Measurements from ENCODE around the gene IGFBP5. TPM values are rescaled to one million over a fixed set of nuclear protein-coding genes. Genes with fewer than 3 reads are reported as not detected.

Gene IGFBP5
- polyA plus RNA-seq, 3 donors, result not detected

DNA sequence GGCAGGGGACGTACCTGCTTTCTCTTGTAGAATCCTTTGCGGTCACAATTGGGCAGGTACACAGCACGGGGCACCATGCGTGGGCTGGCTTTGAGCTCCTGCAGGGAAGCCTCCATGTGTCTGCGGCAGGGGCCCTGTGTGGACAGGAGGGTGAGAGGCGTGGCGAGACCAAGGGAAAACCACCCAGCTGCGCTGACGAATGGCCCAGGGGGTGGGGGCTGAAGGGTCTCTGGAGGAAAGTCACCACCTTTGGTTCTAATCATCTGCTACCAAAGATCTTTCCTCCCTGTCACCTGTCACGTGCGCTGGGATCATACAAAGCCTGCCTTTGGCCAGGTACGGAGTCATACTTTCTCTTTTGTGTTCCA lies 17.3 kb downstream of the IGFBP5 start:
- H3K9me3 ChIP-seq (replicated peaks in 1 of 2; ENCODE audit: control insufficient read depth in 1 of 2, insufficient read depth in 1 of 2, low read length in 2 of 2), result no peaks in the 10 kb centered on the region
- no peaks in the 10 kb centered on the region for H3K27me3 ChIP-seq (ENCODE audit: control insufficient read depth in 2 of 2, insufficient read depth in 2 of 2, low read length in 2 of 2)
- Mint-ChIP-seq H3K4me1 (peaks cover 2% of the 10 kb centered on the region), H3K36me3 (no peaks in the 10 kb centered on the region), H3K9me3 (no peaks in the 10 kb centered on the region), H3K27me3 (ENCODE audit: low read depth in 3 of 3) (peaks cover 10 to 16% (median 14%) of the 10 kb centered on the region in 3 donors), H3K4me3 (no peak overlapping the region), H3K27ac (no peak overlapping the region)
- DNase-seq, result no peak
- H2AFZ ChIP-seq (ENCODE audit: insufficient read depth, low read depth, low read length, poor library complexity, severe bottlenecking), result no peak overlapping the region
- H3K4me3 ChIP-seq (replicated peaks in 1 of 3; ENCODE audit: low read depth in 2 of 3, low read length in 3 of 3), result no peak overlapping the region
- H3K27ac ChIP-seq (ENCODE audit: low read depth in 1 of 2, low read length in 2 of 2), result no peak overlapping the region
- WGBS (ENCODE audit: insufficient coverage), result 98% methylated on average over 10 of the region's 12 CpGs
- no peaks in the 10 kb centered on the region for H3K4me1 ChIP-seq (ENCODE audit: control insufficient read depth in 1 of 2, insufficient read depth in 2 of 2, low read length in 2 of 2)
- TF ChIP-seq, protein P1, sequence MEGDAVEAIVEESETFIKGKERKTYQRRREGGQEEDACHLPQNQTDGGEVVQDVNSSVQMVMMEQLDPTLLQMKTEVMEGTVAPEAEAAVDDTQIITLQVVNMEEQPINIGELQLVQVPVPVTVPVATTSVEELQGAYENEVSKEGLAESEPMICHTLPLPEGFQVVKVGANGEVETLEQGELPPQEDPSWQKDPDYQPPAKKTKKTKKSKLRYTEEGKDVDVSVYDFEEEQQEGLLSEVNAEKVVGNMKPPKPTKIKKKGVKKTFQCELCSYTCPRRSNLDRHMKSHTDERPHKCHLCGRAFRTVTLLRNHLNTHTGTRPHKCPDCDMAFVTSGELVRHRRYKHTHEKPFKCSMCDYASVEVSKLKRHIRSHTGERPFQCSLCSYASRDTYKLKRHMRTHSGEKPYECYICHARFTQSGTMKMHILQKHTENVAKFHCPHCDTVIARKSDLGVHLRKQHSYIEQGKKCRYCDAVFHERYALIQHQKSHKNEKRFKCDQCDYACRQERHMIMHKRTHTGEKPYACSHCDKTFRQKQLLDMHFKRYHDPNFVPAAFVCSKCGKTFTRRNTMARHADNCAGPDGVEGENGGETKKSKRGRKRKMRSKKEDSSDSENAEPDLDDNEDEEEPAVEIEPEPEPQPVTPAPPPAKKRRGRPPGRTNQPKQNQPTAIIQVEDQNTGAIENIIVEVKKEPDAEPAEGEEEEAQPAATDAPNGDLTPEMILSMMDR (IDR thresholded peaks at IDR 0.05), result no peak
- H4K20me1 ChIP-seq (ENCODE audit: insufficient read depth, low read length), result no peaks in the 10 kb centered on the region
- intact Hi-C loops (cut with micrococcal nuclease), result no loop called here
- H3K36me3 ChIP-seq (replicated peaks in 1 of 2; ENCODE audit: control insufficient read depth in 1 of 2, insufficient read depth in 2 of 2, low read length in 2 of 2), result no peaks in the 10 kb centered on the region
- no peak overlapping the region for H3K4me2 ChIP-seq (replicated peaks; ENCODE audit: extremely low read depth, low read length, poor library complexity, severe bottlenecking)
- no peaks in the 10 kb centered on the region for H3K79me2 ChIP-seq (ENCODE audit: insufficient read depth, low read length)
- no peak overlapping the region for H3K9ac ChIP-seq (ENCODE audit: insufficient read depth, low read length, poor library complexity, severe bottlenecking)

DNA sequence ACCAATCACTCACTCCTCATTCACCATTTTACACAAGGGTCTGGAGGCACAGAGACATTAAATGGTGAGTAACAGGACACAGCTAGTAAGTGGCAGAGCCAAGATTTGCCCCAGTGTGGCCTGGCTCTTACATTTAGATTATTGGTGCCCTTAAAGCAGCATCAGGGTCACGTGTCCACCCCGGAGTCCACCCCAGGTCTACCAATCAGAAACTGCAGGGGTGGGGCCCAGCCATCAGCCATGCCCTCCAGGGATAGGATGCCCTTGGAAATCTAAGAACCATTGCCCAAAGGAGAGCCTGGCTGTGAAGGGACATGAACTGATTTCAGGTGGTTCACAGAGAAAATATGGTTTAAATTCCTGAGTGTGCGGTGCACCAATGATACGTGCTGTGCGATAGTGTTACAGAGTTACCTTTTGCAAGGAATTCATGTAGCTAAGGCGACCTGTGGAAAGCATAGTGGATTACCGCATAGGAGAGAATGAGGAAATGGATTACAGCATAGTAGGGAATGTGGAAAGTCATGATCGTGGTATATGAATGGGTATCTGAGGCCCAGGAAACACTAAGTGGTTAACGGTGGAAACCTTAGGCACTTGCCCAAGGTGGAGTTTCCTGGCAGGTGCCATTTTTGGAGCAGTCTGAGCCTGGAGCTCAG lies 17.8 kb downstream of the IGFBP5 start:
- H2AFZ ChIP-seq (ENCODE audit: insufficient read depth, low read depth, low read length, poor library complexity, severe bottlenecking), result no peak overlapping the region
- 84% methylated on average over 9 of the region's 9 CpGs for WGBS (ENCODE audit: insufficient coverage)
- no peak overlapping the region for H3K4me2 ChIP-seq (replicated peaks; ENCODE audit: extremely low read depth, low read length, poor library complexity, severe bottlenecking)
- no peaks in the 10 kb centered on the region for H3K36me3 ChIP-seq (replicated peaks in 1 of 2; ENCODE audit: control insufficient read depth in 1 of 2, insufficient read depth in 2 of 2, low read length in 2 of 2)
- H3K27ac Mint-ChIP-seq, result no peak overlapping the region
- H3K27me3 ChIP-seq (ENCODE audit: control insufficient read depth in 2 of 2, insufficient read depth in 2 of 2, low read length in 2 of 2), result no peaks in the 10 kb centered on the region
- H3K79me2 ChIP-seq (ENCODE audit: insufficient read depth, low read length), result no peaks in the 10 kb centered on the region
- no peaks in the 10 kb centered on the region for H4K20me1 ChIP-seq (ENCODE audit: insufficient read depth, low read length)
- no peak for DNase-seq
- intact Hi-C loops (cut with micrococcal nuclease), result no loop called here
- no peak overlapping the region for H3K9ac ChIP-seq (ENCODE audit: insufficient read depth, low read length, poor library complexity, severe bottlenecking)
- H3K27me3 Mint-ChIP-seq (ENCODE audit: low read depth in 3 of 3), result peaks cover 12 to 18% (median 14%) of the 10 kb centered on the region in 3 donors
- no peaks in the 10 kb centered on the region for H3K4me1 ChIP-seq (ENCODE audit: control insufficient read depth in 1 of 2, insufficient read depth in 2 of 2, low read length in 2 of 2)
- no peaks in the 10 kb centered on the region for H3K9me3 Mint-ChIP-seq
- H3K36me3 Mint-ChIP-seq, result no peaks in the 10 kb centered on the region
- H3K9me3 ChIP-seq (replicated peaks in 1 of 2; ENCODE audit: control insufficient read depth in 1 of 2, insufficient read depth in 1 of 2, low read length in 2 of 2), result no peaks in the 10 kb centered on the region
- peaks cover 2% of the 10 kb centered on the region for H3K4me1 Mint-ChIP-seq
- H3K27ac ChIP-seq (ENCODE audit: low read depth in 1 of 2, low read length in 2 of 2), result no peak overlapping the region
- TF ChIP-seq, protein P1 (IDR thresholded peaks at IDR 0.05), result no peak
- no peak overlapping the region for H3K4me3 ChIP-seq (replicated peaks in 1 of 3; ENCODE audit: low read depth in 2 of 3, low read length in 3 of 3)
- no peak overlapping the region for H3K4me3 Mint-ChIP-seq

Measured in CD14-positive monocyte (primary cell).